Activated CD4-positive, alpha-beta T cell treated with anti-CD3 and anti-CD28 coated beads, Interleukin-2, amount 10 ng/mL, durations not matched to agents 7 days and 5 days (primary cell): ENCODE results near the gene NELFB. TPM values are rescaled to one million over a fixed set of nuclear protein-coding genes. Genes with fewer than 3 reads are reported as not detected.
"Not testable (repeated sequence)": the region's sequence is repeated elsewhere in the genome, so short reads cannot be mapped to it uniquely, and the experiment has no call there.

Source experiments
- CTCF ChIA-PET: fragments of 350-600 bp; sonication (Branson Sonifier 250); formaldehyde crosslinking; loops from one replicate; lab custom pipeline; 2021; ENCODE audit warnings: antibody characterized with exemption; lab: Charles Lee
- POLR2A ChIA-PET: fragments of 350-600 bp; sonication (Branson Sonifier 250); formaldehyde crosslinking; loops from one replicate; lab custom pipeline; 2021; ENCODE audit warnings: antibody characterized with exemption; lab: Charles Lee
- DNase-seq: peaks from one replicate; pipeline ENCODE4 v3.0.0-alpha.2; 2020
- H3K27ac Mint-ChIP-seq: one replicate; pipeline ENCODE4 v1.8.0; 2021; ENCODE audit warnings: mild to moderate bottlenecking, moderate library complexity, mixed read lengths
- H3K27me3 Mint-ChIP-seq: one replicate; pipeline ENCODE4 v1.8.0; 2021; ENCODE audit warnings: mixed read lengths
- H3K36me3 Mint-ChIP-seq: one replicate; pipeline ENCODE4 v1.8.0; 2021; ENCODE audit warnings: low read depth, mixed read lengths
- H3K4me1 Mint-ChIP-seq: one replicate; pipeline ENCODE4 v1.8.0; 2021; ENCODE audit warnings: mixed read lengths
- H3K4me3 Mint-ChIP-seq: one replicate; pipeline ENCODE4 v1.8.0; 2021; ENCODE audit warnings: mild to moderate bottlenecking, moderate library complexity, mixed read lengths
- H3K9me3 Mint-ChIP-seq: one replicate; pipeline ENCODE4 v1.8.0; 2021; ENCODE audit warnings: mixed read lengths
- total RNA-seq, 2 experiments: library from RNA; stranded (reverse); gene quantifications; one replicate each; pipeline ENCODE4 v1.2.3, GENCODE V29; 2021

The NELFB gene
- total RNA-seq, 2 experiments from 2014 or later, result 54.1 to 66.6 TPM

DNA sequence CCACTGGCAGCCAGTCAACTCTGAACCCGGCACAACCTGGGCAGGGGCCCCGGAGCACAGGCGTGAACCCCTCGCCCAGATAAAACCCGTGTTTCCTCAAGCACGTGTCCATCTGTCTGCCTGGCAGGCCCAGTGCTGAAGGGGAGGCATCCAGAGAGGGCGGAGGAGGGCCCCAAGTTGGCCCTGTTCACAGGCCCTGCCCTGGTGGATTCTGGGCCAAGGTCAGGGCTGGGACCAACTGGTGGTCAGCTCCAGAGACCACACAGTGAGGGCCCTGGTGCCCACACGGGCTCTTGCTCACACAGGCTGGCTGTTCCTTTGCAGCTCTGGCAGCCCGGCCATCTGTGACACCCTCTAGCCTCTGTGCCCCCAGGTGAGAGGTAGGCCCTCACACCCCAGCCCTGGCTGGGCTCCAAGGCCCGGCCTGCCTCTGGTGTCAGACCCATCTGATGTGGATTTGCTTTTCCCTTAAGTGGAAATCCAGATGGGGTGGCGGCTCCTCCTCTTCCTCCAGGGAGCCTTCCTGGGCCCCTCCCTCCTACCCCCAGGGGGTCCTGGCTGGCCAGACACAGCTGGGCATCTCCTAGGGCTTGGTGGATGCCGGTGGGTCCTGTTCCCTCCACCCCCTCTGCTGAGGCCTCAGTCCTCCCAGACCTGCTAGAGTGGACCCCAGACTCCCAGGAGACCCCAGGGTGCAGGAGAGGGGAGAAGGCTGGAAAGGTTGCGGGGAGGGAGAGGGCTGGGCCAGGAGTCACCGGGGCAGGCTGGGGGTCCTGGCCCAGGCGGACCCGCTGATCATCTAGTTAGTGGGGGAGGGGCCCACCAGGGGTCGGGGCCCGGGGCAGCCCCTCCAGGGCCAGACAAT lies 4.6 kb upstream of the NELFB start:
- DNase-seq, result no peak
- POLR2A ChIA-PET, result no interaction called here
- Mint-ChIP-seq H3K9me3 (no peaks in the 10 kb centered on the region), H3K4me1 (peaks cover 6% of the 10 kb centered on the region), H3K27ac (no peak overlapping the region), H3K36me3 (peaks cover under 1% of the 10 kb centered on the region), H3K4me3 (no peak overlapping the region), H3K27me3 (no peaks in the 10 kb centered on the region)
- CTCF ChIA-PET, result interaction anchor here (1.1 kb wide), 1 partner anchor 14 kb away, joined by 4 read pairs; no protein-coding TSS in a partner anchor

DNA sequence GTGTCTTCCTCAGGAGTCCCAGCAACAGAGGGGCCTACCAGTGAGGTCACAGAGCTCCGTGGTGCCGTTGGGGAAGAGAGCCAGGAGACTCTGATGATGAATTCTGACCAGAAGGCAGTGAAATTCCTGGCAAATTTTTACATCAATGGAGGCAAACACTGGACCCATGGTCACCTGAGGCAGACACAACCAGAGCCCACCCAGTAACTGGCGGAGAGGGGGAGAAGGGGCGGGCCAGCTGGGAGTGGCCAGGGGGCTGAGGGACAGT lies 4.0 kb upstream of the NELFB start, which contains the start of gene STPG3:
STPG3 (plus strand) TSS at position 93 of the 268 bp plus-strand sequence; CDS start at position 94, 1 bp downstream.
- H3K4me1 Mint-ChIP-seq, result peaks cover 7% of the 10 kb centered on the region
- ChIA-PET POLR2A (no interaction called here), CTCF (no interaction called here)
- no peak for DNase-seq
- no peaks in the 10 kb centered on the region for H3K27me3 Mint-ChIP-seq
- peaks cover 3% of the 10 kb centered on the region for H3K36me3 Mint-ChIP-seq
- no peak within 1 kb of the TSS for H3K27ac Mint-ChIP-seq
- no peak within 1 kb of the TSS for H3K4me3 Mint-ChIP-seq
- H3K9me3 Mint-ChIP-seq, result no peaks in the 10 kb centered on the region

DNA sequence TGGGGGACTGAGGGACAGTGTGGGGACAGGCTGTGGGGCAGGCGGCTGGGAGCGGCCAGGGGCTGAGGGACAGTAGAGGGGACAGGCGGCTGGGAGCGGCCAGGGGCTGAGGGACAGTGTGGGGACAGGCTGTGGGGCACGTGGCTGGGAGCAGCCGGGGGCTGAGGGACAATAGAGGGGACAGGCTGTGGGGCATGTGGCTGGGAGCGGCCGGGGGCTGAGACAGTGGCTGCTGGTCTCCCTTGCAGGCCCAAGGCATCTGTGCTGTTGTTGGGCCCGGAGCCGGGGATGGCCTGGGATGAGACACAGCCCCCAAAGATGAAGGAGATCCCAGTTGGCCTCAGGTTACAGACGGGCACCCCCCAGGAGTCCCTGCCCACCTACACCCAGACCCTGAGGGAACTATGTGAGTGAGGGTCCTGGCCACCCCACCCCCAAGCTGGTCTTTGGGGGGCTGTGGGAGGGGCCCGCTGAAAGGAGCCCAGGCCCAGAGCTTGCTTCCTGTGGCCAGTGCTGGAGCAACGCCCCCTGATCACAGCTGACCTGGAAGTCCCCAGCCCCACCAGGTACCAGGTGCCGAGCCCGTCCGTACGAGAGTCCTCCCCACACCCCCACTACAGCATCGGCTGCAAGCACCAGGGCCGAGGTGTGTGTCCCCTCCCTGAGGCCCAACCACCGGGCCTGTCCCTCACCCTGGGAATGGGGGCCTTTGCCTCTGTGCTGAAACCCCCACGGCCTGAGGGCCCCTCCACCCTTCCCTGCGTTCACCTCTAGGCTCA lies 3.4 kb upstream of the NELFB start:
- ChIA-PET CTCF (interaction anchor here (1.0 kb wide), 1 partner anchor 15 kb away, joined by 3 read pairs; no protein-coding TSS in a partner anchor), POLR2A (no interaction called here)
- H3K9me3 Mint-ChIP-seq, result no peaks in the 10 kb centered on the region
- no peak overlapping the region for H3K27ac Mint-ChIP-seq
- no peak for DNase-seq
- no peaks in the 10 kb centered on the region for H3K27me3 Mint-ChIP-seq
- no peak overlapping the region for H3K4me3 Mint-ChIP-seq
- peaks cover 13% of the 10 kb centered on the region for H3K4me1 Mint-ChIP-seq
- peaks cover 5% of the 10 kb centered on the region for H3K36me3 Mint-ChIP-seq

DNA sequence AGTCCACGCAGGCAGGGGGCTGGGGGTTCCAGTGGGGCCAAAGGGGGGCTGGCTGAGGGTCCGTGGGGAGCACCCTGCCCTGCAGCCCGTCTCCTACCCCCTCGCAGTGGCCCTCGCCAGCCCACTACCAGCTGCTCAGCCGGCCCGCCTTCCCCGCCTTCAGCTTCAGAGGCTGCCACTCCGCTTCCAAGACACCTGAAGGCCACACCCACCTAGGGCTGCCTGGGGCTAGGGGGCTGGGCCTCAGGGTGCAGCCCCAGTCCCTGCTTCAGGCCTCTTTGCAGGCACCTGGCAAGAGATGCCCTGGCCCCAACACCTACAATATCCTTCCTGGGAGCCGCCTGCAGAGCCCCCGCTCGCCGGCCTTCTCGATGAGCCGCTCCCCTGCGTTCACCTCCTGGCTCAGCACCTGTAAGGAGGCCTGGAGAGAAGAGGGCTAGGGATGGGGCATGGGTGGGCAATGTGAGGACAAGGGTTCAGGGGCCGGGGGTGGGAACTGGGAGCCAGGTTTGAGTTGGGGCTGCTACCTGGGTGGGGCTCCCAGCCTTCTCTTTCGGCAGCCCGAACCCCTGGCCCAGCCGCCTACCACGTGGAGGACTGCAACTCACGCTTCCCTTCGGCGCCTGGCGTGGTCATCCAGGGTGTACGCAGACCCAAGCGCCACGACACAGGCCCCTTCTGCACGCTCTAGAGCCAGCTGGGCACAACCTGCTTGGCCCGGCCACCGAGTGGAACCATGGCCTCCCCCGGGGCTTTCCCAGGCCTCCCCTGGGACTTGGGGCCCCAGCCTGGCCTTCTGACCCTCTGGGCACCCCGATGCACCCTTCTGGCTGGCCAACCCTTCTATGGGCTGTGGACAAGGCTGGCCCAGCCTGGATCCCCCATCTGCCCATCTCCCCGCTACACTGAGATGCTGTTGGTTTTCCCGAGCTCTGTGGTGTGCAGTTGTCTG lies 2.3 kb upstream of the NELFB start:
- Mint-ChIP-seq H3K9me3 (no peaks in the 10 kb centered on the region), H3K4me1 (peaks cover 18% of the 10 kb centered on the region), H3K36me3 (peaks cover 10% of the 10 kb centered on the region), H3K4me3 (no peak overlapping the region), H3K27me3 (no peaks in the 10 kb centered on the region), H3K27ac (no peak overlapping the region)
- ChIA-PET POLR2A (interaction anchor here (1.1 kb wide), 1 partner anchor 12 kb away, joined by 5 read pairs; the partner anchor contains the start of gene TUBB4B), CTCF (interaction anchor here (2.2 to 2.7 kb wide), 2 partner anchors 9 to 13 kb away, joined by 19 to 20 read pairs; partner anchors contain the start of gene TUBB4B)
- no peak for DNase-seq

DNA sequence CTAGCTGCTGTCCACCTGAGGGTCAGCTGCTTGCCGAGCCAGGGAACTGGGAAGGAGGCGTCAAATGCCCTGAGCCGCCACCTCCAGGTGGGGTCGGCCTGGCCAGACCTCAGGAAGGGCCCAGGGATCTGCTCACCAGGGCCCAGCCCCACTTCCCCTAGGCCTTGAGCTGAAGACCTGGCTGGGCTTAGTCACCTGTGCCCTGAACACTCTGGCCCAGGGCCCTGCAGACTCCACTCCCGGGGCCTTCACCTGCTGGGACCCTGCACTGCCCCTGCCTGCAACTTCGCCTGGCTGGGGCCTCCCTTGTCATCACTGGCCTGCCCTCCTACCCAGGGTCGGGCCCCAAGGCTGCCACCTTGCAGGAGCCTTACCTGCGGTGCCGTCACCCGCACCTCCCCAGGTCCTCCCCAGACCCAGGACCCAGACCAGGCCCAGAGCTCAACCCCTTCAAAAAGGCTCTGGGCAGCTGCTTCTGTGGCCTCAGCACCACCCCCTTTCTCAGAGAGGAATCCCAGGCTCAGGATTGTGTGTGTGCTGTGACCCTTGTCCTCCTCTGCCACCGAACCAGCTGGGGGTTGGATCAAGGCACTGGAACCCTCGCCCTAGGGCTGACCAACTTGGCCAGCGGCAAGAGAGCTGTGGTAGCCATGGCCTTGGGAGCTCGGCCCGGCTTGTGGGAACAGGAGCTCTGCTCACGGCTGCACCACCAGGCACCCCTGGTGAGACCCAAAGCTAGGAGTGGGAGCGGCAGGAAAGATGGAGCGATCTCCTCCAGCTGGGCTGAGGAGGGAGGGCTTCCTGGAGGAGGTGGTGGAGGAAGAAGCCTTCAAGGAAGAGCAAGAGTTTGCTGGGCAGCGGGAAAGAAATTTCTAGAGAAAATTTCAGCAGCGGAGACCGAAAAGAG lies 1.2 kb upstream of the NELFB start:
- Mint-ChIP-seq H3K4me3 (peak overlapping the region; percentile 81), H3K4me1 (peaks cover 18% of the 10 kb centered on the region), H3K9me3 (no peaks in the 10 kb centered on the region), H3K36me3 (peaks cover 10% of the 10 kb centered on the region), H3K27ac (peak overlapping the region; percentile 81), H3K27me3 (no peaks in the 10 kb centered on the region)
- CTCF ChIA-PET, result interaction anchor here (0.9 to 2.7 kb wide), 8 partner anchors 10 to 183 kb away, joined by 3 to 20 read pairs (median 4); partner anchors contain the start of genes NRARP, SAPCD2 and TUBB4B
- no peak for DNase-seq
- POLR2A ChIA-PET, result interaction anchor here (1.0 to 1.4 kb wide), 3 partner anchors 12 to 13 kb away, joined by 4 to 6 read pairs (median 5); partner anchors contain the start of gene TUBB4B

DNA sequence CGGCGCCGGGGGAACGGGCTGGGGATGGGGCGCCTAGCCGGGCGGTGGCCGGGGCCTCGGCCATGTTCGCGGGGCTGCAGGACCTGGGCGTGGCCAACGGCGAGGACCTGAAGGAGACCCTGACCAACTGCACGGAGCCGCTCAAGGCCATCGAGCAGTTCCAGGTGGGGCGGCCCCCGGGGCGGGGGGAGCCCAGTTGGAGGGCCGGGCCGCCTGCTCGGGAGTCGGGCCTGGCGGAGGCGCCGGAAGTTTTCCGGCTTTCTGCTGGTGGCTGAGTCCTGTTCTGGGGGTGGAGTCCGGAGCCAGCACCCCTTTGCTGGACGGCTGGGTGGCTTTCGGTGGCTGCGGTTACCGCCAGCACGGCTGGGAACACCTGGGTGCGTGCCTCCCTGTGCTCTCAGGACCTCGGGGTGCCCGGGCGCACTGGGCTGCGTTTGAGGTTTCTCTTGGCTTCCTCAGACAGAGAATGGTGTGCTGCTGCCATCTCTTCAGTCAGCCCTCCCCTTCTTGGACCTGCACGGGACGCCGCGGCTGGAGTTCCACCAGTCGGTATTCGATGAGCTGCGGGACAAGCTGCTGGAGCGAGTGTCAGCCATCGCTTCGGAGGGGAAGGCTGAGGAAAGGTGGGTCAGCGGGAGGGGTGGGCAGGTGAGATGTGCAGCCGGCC lies 454 bp downstream of the NELFB start:
- Mint-ChIP-seq H3K27ac (peak overlapping the region; percentile 87), H3K27me3 (no peaks in the 10 kb centered on the region), H3K4me3 (peak overlapping the region; percentile 90), H3K4me1 (peaks cover 18% of the 10 kb centered on the region), H3K36me3 (peaks cover 10% of the 10 kb centered on the region), H3K9me3 (no peaks in the 10 kb centered on the region)
- peak; percentile 48 for DNase-seq
- CTCF ChIA-PET, result interaction anchor here (0.8 to 2.7 kb wide), 13 partner anchors 9 to 214 kb away, joined by 3 to 20 read pairs (median 4); partner anchors contain the start of genes NRARP and TUBB4B
- POLR2A ChIA-PET, result interaction anchor here (0.9 to 1.4 kb wide), 3 partner anchors 13 to 15 kb away, joined by 3 to 6 read pairs (median 4); partner anchors contain the start of gene TUBB4B

DNA sequence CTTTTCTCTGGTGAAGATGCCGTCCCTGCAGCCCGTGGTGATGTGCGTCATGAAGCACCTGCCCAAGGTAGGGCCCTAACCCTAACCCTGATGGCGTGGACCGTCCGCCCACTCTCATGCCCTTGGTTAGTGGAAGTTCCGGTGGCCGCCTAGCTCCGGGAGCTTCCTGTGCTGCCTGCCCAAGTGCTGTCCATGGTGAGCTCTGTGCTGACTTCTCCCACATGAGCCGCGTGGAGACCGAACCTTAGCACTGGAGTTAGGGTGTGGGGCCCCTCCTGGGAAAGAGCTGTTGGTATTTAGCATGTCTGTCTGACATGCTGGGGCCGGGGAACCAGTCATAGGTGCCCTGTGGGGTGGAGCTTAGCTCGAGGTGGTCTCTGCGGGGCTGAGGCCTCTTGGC lies 1.2 kb downstream of the NELFB start:
- no peak overlapping the region for H3K27ac Mint-ChIP-seq
- H3K9me3 Mint-ChIP-seq, result no peaks in the 10 kb centered on the region
- H3K4me3 Mint-ChIP-seq, result peak overlapping the region; percentile 90
- H3K4me1 Mint-ChIP-seq, result peaks cover 18% of the 10 kb centered on the region
- DNase-seq, result no peak
- H3K36me3 Mint-ChIP-seq, result peaks cover 10% of the 10 kb centered on the region
- no peaks in the 10 kb centered on the region for H3K27me3 Mint-ChIP-seq
- POLR2A ChIA-PET, result interaction anchor here (0.9 kb wide), 1 partner anchor 15 kb away, joined by 3 read pairs; the partner anchor contains the start of gene TUBB4B
- CTCF ChIA-PET, result interaction anchor here (0.8 to 2.0 kb wide), 8 partner anchors 8 to 213 kb away, joined by 3 to 5 read pairs (median 4); partner anchors contain the start of gene MAN1B1

DNA sequence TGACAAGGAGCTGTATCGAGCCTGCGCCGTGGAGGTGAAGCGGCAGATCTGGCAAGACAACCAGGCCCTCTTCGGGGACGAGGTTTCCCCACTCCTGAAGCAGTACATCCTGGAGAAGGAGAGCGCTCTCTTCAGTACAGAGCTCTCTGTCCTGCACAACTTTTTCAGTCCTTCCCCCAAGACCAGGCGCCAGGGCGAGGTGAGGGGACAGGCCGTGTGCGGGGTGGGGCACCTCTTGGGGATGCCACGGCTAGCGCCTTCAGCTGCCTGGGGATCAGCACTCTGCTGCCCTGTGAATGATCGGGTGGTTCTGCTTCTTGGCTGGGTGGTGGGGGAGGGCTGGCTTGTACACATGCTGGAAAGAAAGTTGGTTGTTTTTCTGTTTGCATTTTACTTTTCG lies 1.7 kb downstream of the NELFB start:
- peak overlapping the region; percentile 90 for H3K4me3 Mint-ChIP-seq
- peaks cover 20% of the 10 kb centered on the region for H3K4me1 Mint-ChIP-seq
- no peak overlapping the region for H3K27ac Mint-ChIP-seq
- no peak for DNase-seq
- ChIA-PET POLR2A (interaction anchor here (0.9 kb wide), 1 partner anchor 16 kb away, joined by 3 read pairs; the partner anchor contains the start of gene TUBB4B), CTCF (interaction anchor here (0.8 to 1.5 kb wide), 6 partner anchors 8 to 170 kb away, joined by 3 to 5 read pairs (median 4); partner anchors contain the start of gene MAN1B1)
- H3K27me3 Mint-ChIP-seq, result no peaks in the 10 kb centered on the region
- peaks cover 14% of the 10 kb centered on the region for H3K36me3 Mint-ChIP-seq
- H3K9me3 Mint-ChIP-seq, result no peaks in the 10 kb centered on the region

DNA sequence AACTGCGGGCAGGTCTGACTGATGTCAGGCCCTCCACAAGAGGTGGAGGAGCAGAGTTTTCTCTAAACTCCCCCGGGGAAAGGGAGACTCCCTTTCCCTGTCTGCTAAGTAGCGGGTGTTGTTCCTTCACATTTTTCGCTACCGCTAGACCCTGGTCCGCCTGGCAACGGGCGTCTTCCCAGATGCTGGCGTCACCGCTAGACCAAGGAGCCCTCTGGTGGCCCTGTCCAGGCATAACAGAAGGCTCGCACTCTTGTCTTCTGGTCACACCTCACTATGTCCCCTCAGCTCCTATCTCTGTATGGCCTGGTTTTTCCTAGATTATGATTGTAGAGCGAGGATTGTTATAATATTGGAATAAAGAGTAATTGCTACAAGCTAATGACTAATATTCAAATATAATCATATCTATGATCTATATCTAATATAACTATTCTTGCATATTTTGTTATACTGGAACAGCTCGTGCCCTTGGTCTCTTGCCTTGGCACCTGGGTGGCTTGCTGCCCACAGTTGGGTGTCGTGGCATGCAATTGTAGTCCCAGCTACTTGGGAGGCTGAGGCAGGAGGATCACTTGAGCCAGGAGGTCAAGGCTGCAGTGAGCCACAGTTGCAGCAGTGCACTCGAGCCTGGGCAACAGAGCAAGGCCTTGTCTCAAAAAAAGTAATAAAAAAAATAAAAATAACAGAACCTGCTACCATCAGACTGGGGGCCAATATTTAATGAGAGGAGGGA lies 7.2 kb downstream of the NELFB start:
- H3K9me3 Mint-ChIP-seq, H3K4me3 Mint-ChIP-seq, H3K27me3 Mint-ChIP-seq, DNase-seq, H3K4me1 Mint-ChIP-seq, CTCF ChIA-PET, POLR2A ChIA-PET, H3K27ac Mint-ChIP-seq: not testable (repeated sequence)
- H3K36me3 Mint-ChIP-seq, result peaks cover 16% of the 10 kb centered on the region

DNA sequence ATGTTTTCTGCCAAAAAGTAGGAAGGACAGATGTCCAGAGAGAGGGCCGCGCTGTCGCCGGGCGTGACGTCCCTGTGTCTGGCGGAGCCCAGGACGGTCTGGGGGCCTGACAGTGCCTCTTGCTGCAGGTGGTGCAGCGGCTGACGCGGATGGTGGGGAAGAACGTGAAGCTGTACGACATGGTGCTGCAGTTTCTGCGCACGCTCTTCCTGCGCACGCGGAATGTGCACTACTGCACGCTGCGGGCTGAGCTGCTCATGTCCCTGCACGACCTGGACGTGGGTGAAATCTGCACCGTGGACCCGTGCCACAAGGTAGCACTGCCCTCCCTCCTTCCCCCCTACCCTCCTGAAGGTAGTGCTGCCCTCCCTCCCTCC lies 7.8 kb downstream of the NELFB start:
- no peaks in the 10 kb centered on the region for H3K9me3 Mint-ChIP-seq
- peaks cover 8% of the 10 kb centered on the region for H3K4me1 Mint-ChIP-seq
- DNase-seq, result no peak
- no peak overlapping the region for H3K27ac Mint-ChIP-seq
- H3K36me3 Mint-ChIP-seq, result peaks cover 18% of the 10 kb centered on the region
- ChIA-PET CTCF (no interaction called here), POLR2A (no interaction called here)
- H3K27me3 Mint-ChIP-seq, result no peaks in the 10 kb centered on the region
- no peak overlapping the region for H3K4me3 Mint-ChIP-seq
